GM12892 (cell line): ENCODE measurements around the gene SELL.

Source experiments
- DNase-seq: peaks from one replicate; pipeline ENCODE4 v3.0.0; 2011; ENCODE audit not compliant: insufficient read length
- FAIRE-seq: peaks from 2 replicates; lab custom pipeline; 2011; peaks lifted over from hg19 to GRCh38; lab: Jason Lieb, UNC
- POLR2A ChIP-seq: IDR thresholded peaks from 2 replicates; pipeline ENCODE4 v1.6.1; 2011; ENCODE audit warnings: low read depth, low read length, control low read depth
- POLR2AphosphoS5 ChIP-seq: IDR thresholded peaks from 2 replicates; pipeline ENCODE4 v1.6.1; 2011; ENCODE audit warnings: low read depth, low read length, control low read depth
- TAF1 ChIP-seq: IDR thresholded peaks from 2 replicates; pipeline ENCODE4 v1.6.1; 2011; ENCODE audit warnings: low read depth, mild to moderate bottlenecking, control low read depth, low read length, borderline replicate concordance

Gene SELL

GRCh38 chr1:169651035-169651434, 60.4 kb downstream of the SELL start:
- TF ChIP-seq POLR2A: no peak
- no peak for TF ChIP-seq TAF1
- no peak for TF ChIP-seq POLR2AphosphoS5
- DNase-seq: no peak
- FAIRE-seq: no peak

GRCh38 chr1:169650551-169650950, 60.9 kb downstream of the SELL start:
- FAIRE-seq (no peak), DNase-seq (no peak)
- TF ChIP-seq TAF1: no peak
- no peak for TF ChIP-seq POLR2AphosphoS5
- TF ChIP-seq POLR2A: no peak

GRCh38 chr1:169648709-169649108, 62.7 kb downstream of the SELL start:
- TF ChIP-seq POLR2AphosphoS5 (no peak), POLR2A (no peak), TAF1 (no peak)
- no peak for DNase-seq
- no peak for FAIRE-seq

- FAIRE-seq: no peak
Measured at GRCh38 chr1:169648187-169648586, 63.2 kb downstream of the SELL start.

GRCh38 chr1:169647512-169647911, 63.9 kb downstream of the SELL start:
- DNase-seq: no peak
- TF ChIP-seq POLR2A (no peak), TAF1 (no peak)
- no peak for FAIRE-seq

More at GRCh38 chr1:169648187-169648586, 63.2 kb downstream of the SELL start:
- TF ChIP-seq POLR2AphosphoS5 (no peak), POLR2A (no peak), TAF1 (no peak)
- no peak for DNase-seq

- no peak for FAIRE-seq
- TF ChIP-seq POLR2AphosphoS5 (no peak), POLR2A (no peak), TAF1 (no peak)
- DNase-seq: no peak
Measured at GRCh38 chr1:169644297-169644696, 67.1 kb downstream of the SELL start.
